ENCODE data around the gene MGA.

DNA sequence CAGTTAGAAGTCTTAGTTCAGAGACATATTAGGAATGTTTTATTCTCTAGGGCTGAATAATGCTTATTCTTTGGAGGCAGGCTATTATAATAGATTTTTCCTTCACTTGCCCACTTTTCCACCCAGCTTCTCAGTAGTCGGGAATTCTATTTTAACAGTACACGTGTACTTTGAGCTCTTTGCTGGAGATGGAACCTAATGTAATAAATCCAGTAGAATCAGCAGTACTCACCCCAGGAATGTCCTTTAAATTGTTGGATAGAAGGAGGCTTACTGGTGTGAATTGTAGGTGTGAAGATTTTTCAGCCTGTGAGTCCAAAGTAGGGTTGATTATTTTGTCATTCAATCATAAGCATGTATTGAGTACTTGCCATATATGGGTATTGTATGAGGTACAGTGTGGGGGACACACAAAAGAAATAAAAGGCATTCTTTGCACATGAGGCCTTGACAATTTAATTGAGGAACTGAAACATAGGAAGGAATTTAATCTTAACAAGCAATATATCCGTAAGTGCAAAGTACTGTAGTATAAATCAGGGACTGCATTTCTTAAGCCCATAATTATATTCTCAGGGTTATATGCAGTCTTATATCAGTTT is 29.5 kb upstream of the MGA start:
- TF ChIP-seq, protein P1, sequence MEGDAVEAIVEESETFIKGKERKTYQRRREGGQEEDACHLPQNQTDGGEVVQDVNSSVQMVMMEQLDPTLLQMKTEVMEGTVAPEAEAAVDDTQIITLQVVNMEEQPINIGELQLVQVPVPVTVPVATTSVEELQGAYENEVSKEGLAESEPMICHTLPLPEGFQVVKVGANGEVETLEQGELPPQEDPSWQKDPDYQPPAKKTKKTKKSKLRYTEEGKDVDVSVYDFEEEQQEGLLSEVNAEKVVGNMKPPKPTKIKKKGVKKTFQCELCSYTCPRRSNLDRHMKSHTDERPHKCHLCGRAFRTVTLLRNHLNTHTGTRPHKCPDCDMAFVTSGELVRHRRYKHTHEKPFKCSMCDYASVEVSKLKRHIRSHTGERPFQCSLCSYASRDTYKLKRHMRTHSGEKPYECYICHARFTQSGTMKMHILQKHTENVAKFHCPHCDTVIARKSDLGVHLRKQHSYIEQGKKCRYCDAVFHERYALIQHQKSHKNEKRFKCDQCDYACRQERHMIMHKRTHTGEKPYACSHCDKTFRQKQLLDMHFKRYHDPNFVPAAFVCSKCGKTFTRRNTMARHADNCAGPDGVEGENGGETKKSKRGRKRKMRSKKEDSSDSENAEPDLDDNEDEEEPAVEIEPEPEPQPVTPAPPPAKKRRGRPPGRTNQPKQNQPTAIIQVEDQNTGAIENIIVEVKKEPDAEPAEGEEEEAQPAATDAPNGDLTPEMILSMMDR (conservative IDR thresholded peaks at IDR 0.05; ENCODE audit: low read depth in 2 of 2): no peak
- TF ChIP-seq EZH2 (IDR thresholded peaks at IDR 0.05; ENCODE audit: low read depth, unreplicated experiment) (no peak), JUNB (IDR thresholded peaks at IDR 0.05; ENCODE audit: unreplicated experiment) (no peak), POLR2AphosphoS5 (IDR thresholded peaks at IDR 0.05; ENCODE audit: low read depth) (no peak), CREB1 (CRISPR knock-in tag; IDR thresholded peaks at IDR 0.05; ENCODE audit: low read depth) (no peak)
- TF ChIP-seq, protein P2, sequence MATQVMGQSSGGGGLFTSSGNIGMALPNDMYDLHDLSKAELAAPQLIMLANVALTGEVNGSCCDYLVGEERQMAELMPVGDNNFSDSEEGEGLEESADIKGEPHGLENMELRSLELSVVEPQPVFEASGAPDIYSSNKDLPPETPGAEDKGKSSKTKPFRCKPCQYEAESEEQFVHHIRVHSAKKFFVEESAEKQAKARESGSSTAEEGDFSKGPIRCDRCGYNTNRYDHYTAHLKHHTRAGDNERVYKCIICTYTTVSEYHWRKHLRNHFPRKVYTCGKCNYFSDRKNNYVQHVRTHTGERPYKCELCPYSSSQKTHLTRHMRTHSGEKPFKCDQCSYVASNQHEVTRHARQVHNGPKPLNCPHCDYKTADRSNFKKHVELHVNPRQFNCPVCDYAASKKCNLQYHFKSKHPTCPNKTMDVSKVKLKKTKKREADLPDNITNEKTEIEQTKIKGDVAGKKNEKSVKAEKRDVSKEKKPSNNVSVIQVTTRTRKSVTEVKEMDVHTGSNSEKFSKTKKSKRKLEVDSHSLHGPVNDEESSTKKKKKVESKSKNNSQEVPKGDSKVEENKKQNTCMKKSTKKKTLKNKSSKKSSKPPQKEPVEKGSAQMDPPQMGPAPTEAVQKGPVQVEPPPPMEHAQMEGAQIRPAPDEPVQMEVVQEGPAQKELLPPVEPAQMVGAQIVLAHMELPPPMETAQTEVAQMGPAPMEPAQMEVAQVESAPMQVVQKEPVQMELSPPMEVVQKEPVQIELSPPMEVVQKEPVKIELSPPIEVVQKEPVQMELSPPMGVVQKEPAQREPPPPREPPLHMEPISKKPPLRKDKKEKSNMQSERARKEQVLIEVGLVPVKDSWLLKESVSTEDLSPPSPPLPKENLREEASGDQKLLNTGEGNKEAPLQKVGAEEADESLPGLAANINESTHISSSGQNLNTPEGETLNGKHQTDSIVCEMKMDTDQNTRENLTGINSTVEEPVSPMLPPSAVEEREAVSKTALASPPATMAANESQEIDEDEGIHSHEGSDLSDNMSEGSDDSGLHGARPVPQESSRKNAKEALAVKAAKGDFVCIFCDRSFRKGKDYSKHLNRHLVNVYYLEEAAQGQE (IDR thresholded peaks at IDR 0.05; ENCODE audit: unreplicated experiment): no peak
- TF ChIP-seq, protein P3, sequence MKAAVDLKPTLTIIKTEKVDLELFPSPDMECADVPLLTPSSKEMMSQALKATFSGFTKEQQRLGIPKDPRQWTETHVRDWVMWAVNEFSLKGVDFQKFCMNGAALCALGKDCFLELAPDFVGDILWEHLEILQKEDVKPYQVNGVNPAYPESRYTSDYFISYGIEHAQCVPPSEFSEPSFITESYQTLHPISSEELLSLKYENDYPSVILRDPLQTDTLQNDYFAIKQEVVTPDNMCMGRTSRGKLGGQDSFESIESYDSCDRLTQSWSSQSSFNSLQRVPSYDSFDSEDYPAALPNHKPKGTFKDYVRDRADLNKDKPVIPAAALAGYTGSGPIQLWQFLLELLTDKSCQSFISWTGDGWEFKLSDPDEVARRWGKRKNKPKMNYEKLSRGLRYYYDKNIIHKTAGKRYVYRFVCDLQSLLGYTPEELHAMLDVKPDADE (IDR thresholded peaks at IDR 0.05): no peak
